Measurements from ENCODE around the gene KDM7A. TPM values are rescaled to one million over a fixed set of nuclear protein-coding genes. Genes with fewer than 3 reads are reported as not detected.

Gene KDM7A
- polyA plus RNA-seq, 1 of the 3 experiments (the other 2 are of a cell fraction) = 0.94 TPM

- TF ChIP-seq MXI1 (IDR thresholded peaks at IDR 0.05; ENCODE audit: low read depth, low read length) (no peak), MEF2A (IDR thresholded peaks at IDR 0.05; ENCODE audit: borderline replicate concordance, low read depth) (no peak), TAF1 (IDR thresholded peaks at IDR 0.05; ENCODE audit: borderline replicate concordance, low read depth, low read length) (no peak), REST (IDR thresholded peaks at IDR 0.05; ENCODE audit: low read depth, low read length) (no peak), JUND (IDR thresholded peaks at IDR 0.05) (no peak)
- Histone ChIP-seq H3K4me3 (ENCODE audit: low read depth in 2 of 2, low read length in 1 of 2) (no peak overlapping the region), H3K27ac (ENCODE audit: low read depth in 2 of 2, low read length in 1 of 2) (peak overlapping the region in 1 of 2 experiments; percentile 66; a peak in 3 of 4 replicates), H3K9ac (no peak overlapping the region), H4K20me1 (ENCODE audit: insufficient read depth) (no peaks in the 10 kb centered on the region), H3K9me3 (no peaks in the 10 kb centered on the region), H3K4me2 (peak overlapping the region; percentile 58; the same call in 1 of the 2 replicates), H3K4me1 (ENCODE audit: control insufficient read depth in 1 of 2, insufficient read depth in 2 of 2, low read depth in 1 of 2, low read length in 1 of 2) (peaks cover 18 to 34% of the 10 kb centered on the region in 2 experiments), H3K79me2 (ENCODE audit: insufficient read depth) (0 out of 2 replicates have a peak, but pooled peaks cover 5% of the 10 kb centered on the region), H2AFZ (ENCODE audit: low read depth) (no peak overlapping the region), H3F3A (replicated peaks; ENCODE audit: insufficient read depth) (peaks cover 20% of the 10 kb centered on the region), H3K9me2 (no peaks in the 10 kb centered on the region), H3K27me3 (ENCODE audit: insufficient read depth) (no peaks in the 10 kb centered on the region), H3K36me3 (replicated peaks in 1 of 2; ENCODE audit: control insufficient read depth in 1 of 2, insufficient read depth in 2 of 2, low read length in 1 of 2) (no peaks in the 10 kb centered on the region)
- POLR2A ChIA-PET = no interaction called here
- 94% methylated on average over 3 of the region's 3 CpGs for WGBS (ENCODE audit: low lambda C conversion rate)
- DNase-seq = no peak
- CTCF ChIA-PET = interaction anchor here (0.6 to 1.4 kb wide), 5 partner anchors 17 to 58 kb away, joined by 3 to 4 read pairs (median 3); no protein-coding TSS in a partner anchor
These were observed 116.5 kb downstream of the KDM7A start for GRCh38 chr7:140060243-140060630.

- H3K9ac ChIP-seq = no peak overlapping the region
- WGBS (ENCODE audit: low lambda C conversion rate) = 55% methylated on average over 12 of the region's 12 CpGs
- H3K27ac ChIP-seq (ENCODE audit: low read depth in 2 of 2, low read length in 1 of 2) = peak overlapping the region; percentile 56 to 66
- POLR2A ChIA-PET = no interaction called here
- no peaks in the 10 kb centered on the region for H3K27me3 ChIP-seq (ENCODE audit: insufficient read depth)
- peaks cover 20% of the 10 kb centered on the region for H3F3A ChIP-seq (replicated peaks; ENCODE audit: insufficient read depth)
- no peaks in the 10 kb centered on the region for H3K9me3 ChIP-seq
- H3K4me2 ChIP-seq = peak overlapping the region; percentile 58
- peak; percentile 81 for DNase-seq
- H2AFZ ChIP-seq (ENCODE audit: low read depth) = no peak overlapping the region
- 0 out of 2 replicates have a peak, but pooled peaks cover 5% of the 10 kb centered on the region for H3K79me2 ChIP-seq (ENCODE audit: insufficient read depth)
- no peaks in the 10 kb centered on the region for H3K9me2 ChIP-seq
- CTCF ChIA-PET = interaction anchor here (0.7 to 1.4 kb wide), 4 partner anchors 20 to 57 kb away, joined by 3 to 4 read pairs (median 4); no protein-coding TSS in a partner anchor
- H3K36me3 ChIP-seq (replicated peaks in 1 of 2; ENCODE audit: control insufficient read depth in 1 of 2, insufficient read depth in 2 of 2, low read length in 1 of 2) = no peaks in the 10 kb centered on the region
- H3K4me1 ChIP-seq (ENCODE audit: control insufficient read depth in 1 of 2, insufficient read depth in 2 of 2, low read depth in 1 of 2, low read length in 1 of 2) = peaks cover 18 to 34% of the 10 kb centered on the region in 2 experiments
- H4K20me1 ChIP-seq (ENCODE audit: insufficient read depth) = no peaks in the 10 kb centered on the region
- H3K4me3 ChIP-seq (ENCODE audit: low read depth in 2 of 2, low read length in 1 of 2) = no peak overlapping the region
- TF ChIP-seq RFX5 (IDR thresholded peaks at IDR 0.05; ENCODE audit: low read length) (no peak), ELF1 (IDR thresholded peaks at IDR 0.05) (no peak), GATA2 (CRISPR knock-in tag; IDR thresholded peaks at IDR 0.05) (peak; percentile 70), MXI1 (IDR thresholded peaks at IDR 0.05; ENCODE audit: low read depth, low read length) (peak; percentile 23; the same call in 1 of the 2 replicates), YY1 (IDR thresholded peaks at IDR 0.05; ENCODE audit: low read depth) (no peak), CHD2 (IDR thresholded peaks at IDR 0.05; ENCODE audit: low read length, partially characterized antibody) (peak; percentile 51), TEAD4 (IDR thresholded peaks at IDR 0.05; ENCODE audit: borderline replicate concordance, insufficient read depth) (peak; percentile 10; the same call in 1 of the 2 replicates), RCOR1 (IDR thresholded peaks at IDR 0.05; ENCODE audit: low read length) (peak; percentile 88), EP300 (IDR thresholded peaks at IDR 0.05; ENCODE audit: borderline replicate concordance in 1 of 2, low read depth in 1 of 2, low read length in 1 of 2) (peak; percentile 45 to 54; a peak in 2 of 4 replicates), EZH2phosphoT487 (IDR thresholded peaks at IDR 0.05; ENCODE audit: borderline replicate concordance, low read depth) (no peak), ZBTB33 (IDR thresholded peaks at IDR 0.05; ENCODE audit: borderline replicate concordance, low read depth) (no peak), PBX3 (IDR thresholded peaks at IDR 0.05) (peak; percentile 64; the same call in 1 of the 2 replicates), NFIC (IDR thresholded peaks at IDR 0.05; ENCODE audit: borderline replicate concordance) (peak; percentile 97)
These were observed 117.2 kb downstream of the KDM7A start for GRCh38 chr7:140059273-140060242.
